ENCODE data around the gene EDC3. TPM values are rescaled to one million over a fixed set of nuclear protein-coding genes. Genes with fewer than 3 reads are reported as not detected.

The EDC3 gene
- polyA plus RNA-seq, 1 of the 3 experiments (the other 2 are of a cell fraction): 34.9 TPM

GRCh38 chr15:74605795-74606150, 90.1 kb downstream of the EDC3 start:
- Histone ChIP-seq H3K9me2 (no peaks in the 10 kb centered on the region), H3K27me3 (ENCODE audit: insufficient read depth) (no peaks in the 10 kb centered on the region), H3K4me1 (ENCODE audit: control insufficient read depth in 1 of 2, insufficient read depth in 2 of 2, low read depth in 1 of 2, low read length in 1 of 2) (peaks cover 0 to 35% of the 10 kb centered on the region in 2 experiments; a peak in 2 of 4 replicates), H3K4me2 (no peak overlapping the region), H2AFZ (ENCODE audit: low read depth) (no peak overlapping the region), H3K27ac (ENCODE audit: low read depth in 2 of 2, low read length in 1 of 2) (no peak overlapping the region), H3K4me3 (ENCODE audit: low read depth in 2 of 2, low read length in 1 of 2) (no peak overlapping the region), H3K79me2 (ENCODE audit: insufficient read depth) (no peaks in the 10 kb centered on the region), H3K9ac (no peak overlapping the region), H3K36me3 (replicated peaks in 1 of 2; ENCODE audit: control insufficient read depth in 1 of 2, insufficient read depth in 2 of 2, low read length in 1 of 2) (no peaks in the 10 kb centered on the region), H3K9me3 (no peaks in the 10 kb centered on the region), H3F3A (replicated peaks; ENCODE audit: insufficient read depth) (no peaks in the 10 kb centered on the region), H4K20me1 (ENCODE audit: insufficient read depth) (no peaks in the 10 kb centered on the region)
- ChIA-PET CTCF (no interaction called here), POLR2A (interaction anchor here (1.4 kb wide), 1 partner anchor 60 kb away, joined by 3 read pairs; no protein-coding TSS in a partner anchor)
- TF ChIP-seq GATA2 (CRISPR knock-in tag; IDR thresholded peaks at IDR 0.05): no peak
- TF ChIP-seq TAF1 (IDR thresholded peaks at IDR 0.05; ENCODE audit: borderline replicate concordance, low read depth, low read length): no peak
- no peak for TF ChIP-seq USF1 (IDR thresholded peaks at IDR 0.05; ENCODE audit: borderline replicate concordance, low read depth)
- no peak for TF ChIP-seq SIN3A (IDR thresholded peaks at IDR 0.05; ENCODE audit: borderline replicate concordance, low read depth, low read length)
- TF ChIP-seq MAX (IDR thresholded peaks at IDR 0.05; ENCODE audit: low read depth): no peak
- TF ChIP-seq EP300 (IDR thresholded peaks at IDR 0.05; ENCODE audit: borderline replicate concordance in 1 of 2, low read depth in 1 of 2, low read length in 1 of 2): no peak
- TF ChIP-seq JUND (IDR thresholded peaks at IDR 0.05): no peak
- TF ChIP-seq POLR2AphosphoS5 (IDR thresholded peaks at IDR 0.05; ENCODE audit: low read depth, low read length): no peak
- TF ChIP-seq RXRA (IDR thresholded peaks at IDR 0.05; ENCODE audit: borderline replicate concordance, low read depth): no peak
- TF ChIP-seq MEF2A (IDR thresholded peaks at IDR 0.05; ENCODE audit: borderline replicate concordance, low read depth): no peak
- TF ChIP-seq SMC3 (IDR thresholded peaks at IDR 0.05; ENCODE audit: low read depth, low read length): no peak
- TF ChIP-seq RFX5 (IDR thresholded peaks at IDR 0.05; ENCODE audit: low read length): no peak
- TF ChIP-seq, protein P1, sequence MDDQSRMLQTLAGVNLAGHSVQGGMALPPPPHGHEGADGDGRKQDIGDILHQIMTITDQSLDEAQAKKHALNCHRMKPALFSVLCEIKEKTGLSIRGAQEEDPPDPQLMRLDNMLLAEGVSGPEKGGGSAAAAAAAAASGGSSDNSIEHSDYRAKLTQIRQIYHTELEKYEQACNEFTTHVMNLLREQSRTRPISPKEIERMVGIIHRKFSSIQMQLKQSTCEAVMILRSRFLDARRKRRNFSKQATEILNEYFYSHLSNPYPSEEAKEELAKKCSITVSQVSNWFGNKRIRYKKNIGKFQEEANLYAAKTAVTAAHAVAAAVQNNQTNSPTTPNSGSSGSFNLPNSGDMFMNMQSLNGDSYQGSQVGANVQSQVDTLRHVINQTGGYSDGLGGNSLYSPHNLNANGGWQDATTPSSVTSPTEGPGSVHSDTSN (IDR thresholded peaks at IDR 0.05): no peak
- TF ChIP-seq USF2 (IDR thresholded peaks at IDR 0.05; ENCODE audit: borderline replicate concordance, low read depth, low read length): no peak
- TF ChIP-seq MXI1 (IDR thresholded peaks at IDR 0.05; ENCODE audit: low read depth, low read length): no peak
- no peak for TF ChIP-seq RCOR1 (IDR thresholded peaks at IDR 0.05; ENCODE audit: low read length)
- TF ChIP-seq NRF1 (IDR thresholded peaks at IDR 0.05; ENCODE audit: low read depth, low read length): no peak
- TF ChIP-seq RAD21 (IDR thresholded peaks at IDR 0.05; ENCODE audit: low read length): no peak
- no peak for DNase-seq
- WGBS (ENCODE audit: low lambda C conversion rate): 75% methylated on average over 1 of the region's 1 CpG
